GM18520 (cell line): ENCODE results near the gene NUDT3.
"Not testable (repeated sequence)": the region's sequence is repeated elsewhere in the genome, so short reads cannot be mapped to it uniquely, and the experiment has no call there.

ENCODE experiments used
- ATAC-seq: cut with Tn5 transposase; IDR thresholded peaks from one replicate; pipeline ENCODE4 v1.9.1; 2021; ENCODE audit not compliant: unreplicated experiment

The NUDT3 gene

DNA sequence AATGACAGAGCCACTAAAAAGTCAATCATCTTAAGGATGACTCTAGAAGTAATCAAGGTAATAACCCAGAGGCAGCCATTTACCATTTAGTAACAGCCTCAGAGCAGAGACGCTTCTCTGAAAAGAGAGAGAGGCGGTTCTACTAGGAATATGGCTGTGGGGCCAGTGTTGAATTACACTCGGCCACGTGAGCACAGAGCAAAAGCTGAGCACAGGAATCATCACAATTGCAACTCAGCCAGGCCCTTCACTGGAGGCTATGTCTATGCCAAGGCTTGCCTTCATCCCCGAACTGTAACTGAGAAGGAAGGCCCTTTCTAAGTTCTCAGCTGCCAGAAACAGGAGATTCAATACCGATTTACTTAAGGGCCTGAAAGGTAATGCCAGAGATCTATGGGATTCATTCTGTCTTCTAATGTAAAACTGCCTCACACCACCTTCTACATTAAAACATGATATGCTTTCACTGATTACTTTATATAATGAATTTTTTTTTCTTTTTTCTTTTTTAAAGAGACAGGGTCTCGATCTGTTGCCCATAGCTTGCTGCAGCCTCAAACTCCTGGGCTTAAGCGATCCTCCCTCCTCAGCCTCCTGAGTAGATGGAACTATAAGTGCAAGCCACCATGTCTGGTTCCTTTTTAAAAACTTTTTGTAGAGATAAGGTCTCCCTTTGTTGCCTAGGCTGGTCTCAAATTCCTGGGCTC, 67.6 kb downstream of the NUDT3 start:
- ATAC-seq: no peak

DNA sequence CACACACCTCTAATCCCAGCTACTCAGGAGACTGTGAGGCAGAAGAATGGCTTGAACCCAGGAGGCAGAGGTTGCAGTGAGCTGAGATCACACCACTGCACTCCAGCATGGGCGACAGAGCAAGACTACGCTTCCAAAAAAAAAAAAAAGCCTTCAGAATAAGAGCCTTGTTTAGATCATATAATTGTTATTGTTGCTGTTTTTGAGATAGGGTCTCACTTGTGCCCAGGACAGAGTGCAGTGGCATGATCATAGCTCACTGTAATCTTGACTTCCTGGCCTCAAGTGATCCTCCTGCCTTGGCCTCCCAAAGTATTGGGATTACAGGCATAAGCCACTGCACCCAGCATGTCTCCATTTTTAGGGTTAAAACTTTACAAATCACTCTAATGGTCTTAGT, 68.2 kb downstream of the NUDT3 start:
- ATAC-seq: not testable (repeated sequence)

DNA sequence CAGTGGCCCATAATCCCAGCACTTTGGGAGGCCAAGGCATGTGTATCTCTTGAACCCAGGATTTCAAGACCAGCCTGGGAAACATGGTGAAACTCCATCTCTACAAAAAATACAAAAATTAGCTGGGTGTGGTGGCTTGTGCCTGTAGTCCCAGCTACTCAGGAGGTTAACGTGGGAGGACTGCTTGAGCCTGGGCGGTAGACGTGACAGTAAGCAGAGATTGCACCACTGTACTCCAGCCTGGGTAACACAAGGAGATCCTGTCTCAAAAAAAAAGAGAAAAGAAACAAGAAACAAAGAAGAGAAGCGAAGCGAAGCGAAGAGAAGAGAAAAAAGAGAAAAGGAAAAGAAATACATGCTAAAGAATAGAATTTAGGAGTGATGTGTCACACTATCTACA, 69.2 kb downstream of the NUDT3 start:
- ATAC-seq: no peak

DNA sequence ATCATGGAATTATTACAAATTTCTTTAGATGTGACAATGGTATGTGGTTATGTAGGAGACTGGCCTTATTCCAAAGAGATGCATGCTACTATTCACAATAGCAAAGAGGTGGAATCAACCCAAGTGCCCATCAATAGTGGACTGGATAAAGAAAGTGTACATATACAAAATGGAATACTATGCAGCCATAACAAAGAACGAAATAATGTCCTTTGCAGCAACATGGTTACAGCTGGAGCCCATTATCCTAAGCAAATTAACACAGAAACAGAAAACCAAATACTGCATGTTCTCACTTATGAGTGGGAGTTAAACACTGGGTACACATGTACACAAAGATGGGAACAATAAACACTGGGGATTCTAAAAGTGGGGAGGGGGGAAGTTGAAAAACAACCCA, 69.7 kb downstream of the NUDT3 start:
- ATAC-seq: no peak

DNA sequence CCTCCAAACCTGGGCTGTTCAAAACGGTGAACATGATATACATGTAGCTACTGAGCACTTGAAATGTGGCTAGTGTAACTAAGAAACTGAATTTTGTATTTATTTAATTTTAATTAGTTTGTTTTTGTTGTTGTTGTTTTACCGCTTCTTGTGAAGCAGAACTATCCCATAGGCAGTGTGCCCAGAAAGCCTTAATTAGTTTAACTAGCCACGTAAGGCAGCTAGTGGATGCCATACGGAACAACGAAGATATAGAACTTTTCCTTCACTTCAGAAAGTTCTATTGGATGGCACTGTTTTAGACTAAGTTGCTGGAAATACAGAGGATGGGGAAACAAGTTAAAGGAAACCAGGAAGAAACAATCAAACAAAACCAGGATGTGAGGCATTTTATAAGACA, 70.6 kb downstream of the NUDT3 start:
- no peak for ATAC-seq

DNA sequence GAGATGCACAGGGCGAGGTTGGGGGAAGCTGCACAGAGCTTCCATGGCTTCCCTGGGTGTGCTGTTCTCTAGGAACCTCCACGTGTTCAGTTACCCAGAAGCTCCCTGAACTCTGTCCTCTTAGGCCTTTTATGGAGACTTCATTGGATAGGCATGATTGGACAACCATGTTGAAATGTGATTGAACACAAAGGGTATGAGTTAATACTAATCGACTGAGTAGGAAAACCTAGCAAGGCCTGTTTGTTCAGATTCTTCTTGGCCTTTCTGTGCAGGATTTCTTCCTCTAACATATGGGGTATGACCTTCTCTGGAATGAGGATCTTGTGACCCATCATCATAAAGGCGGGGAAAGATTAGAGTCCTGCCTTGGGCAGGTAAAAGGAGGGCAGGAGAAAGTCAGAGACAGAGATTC, 73.0 kb downstream of the NUDT3 start:
- no peak for ATAC-seq

DNA sequence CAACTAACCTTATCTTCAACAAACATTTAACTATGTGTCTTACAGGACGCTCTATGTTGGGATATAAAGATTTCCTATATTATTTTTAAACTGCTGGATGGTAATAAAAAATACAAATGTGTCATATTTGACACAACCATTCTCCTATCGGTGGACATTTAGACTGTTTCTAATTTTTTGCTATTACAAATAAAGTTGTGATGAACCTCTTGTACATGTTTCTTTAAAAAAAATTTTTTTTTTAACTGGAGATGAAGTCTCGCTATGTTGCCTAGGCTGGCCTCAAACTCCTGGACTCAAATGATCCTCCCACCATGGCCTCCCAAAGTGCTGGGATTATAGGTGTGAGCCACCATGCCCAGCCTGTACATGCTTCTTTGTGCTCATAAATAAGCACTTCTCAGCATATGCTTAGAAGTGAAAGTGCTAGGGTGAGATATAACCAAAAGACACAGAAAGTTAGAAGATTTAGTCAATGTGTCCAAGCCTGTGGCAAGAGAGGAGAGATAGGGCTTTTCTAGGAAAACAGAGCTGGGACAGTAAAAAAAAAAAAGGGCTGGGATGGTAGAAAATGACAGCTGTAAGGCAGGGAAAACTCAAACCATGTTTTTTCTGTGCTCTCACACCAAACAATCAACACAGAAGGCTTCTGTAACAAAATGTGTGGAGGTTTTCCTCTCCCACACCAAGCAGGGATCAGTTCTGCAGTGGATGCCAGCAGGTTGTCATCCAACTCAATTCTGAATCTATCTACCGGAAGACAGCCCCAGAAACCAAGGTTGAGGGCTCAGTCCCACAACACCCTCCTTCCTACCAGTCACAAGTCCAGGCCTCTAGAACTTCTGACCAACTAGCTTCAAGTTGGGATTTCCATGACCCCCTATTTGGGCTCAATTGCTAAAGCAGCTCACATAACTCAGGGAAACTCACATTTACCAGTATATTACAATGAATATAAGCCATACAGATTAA, 73.7 kb downstream of the NUDT3 start:
- no peak for ATAC-seq

DNA sequence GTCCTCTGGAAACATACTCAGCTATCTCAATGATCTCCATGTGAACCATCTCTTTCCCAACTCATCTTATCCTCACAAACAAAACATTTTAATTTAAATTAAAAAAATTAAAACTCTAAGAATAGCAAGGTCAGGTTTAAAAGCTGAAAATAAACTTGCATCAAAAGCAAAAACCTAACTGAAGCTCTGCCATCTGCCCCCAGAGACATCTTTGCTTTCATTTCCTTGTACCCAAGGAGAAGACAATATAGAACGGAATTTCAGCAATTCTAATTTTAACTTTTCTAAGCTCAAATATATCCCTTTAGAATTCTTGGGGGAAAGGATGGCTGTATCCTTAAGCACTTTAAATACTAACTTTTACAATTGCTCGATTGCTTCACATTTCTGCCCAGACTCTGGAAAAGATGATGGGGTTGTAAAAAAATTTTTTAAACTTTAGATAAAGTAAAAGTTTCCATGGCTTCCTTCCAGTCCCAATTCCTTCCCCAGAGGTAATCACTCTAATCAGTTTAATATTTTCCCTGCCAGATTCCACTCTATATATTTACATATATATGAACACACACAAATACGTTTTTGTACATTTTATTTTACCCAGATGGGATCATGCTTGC, 74.5 kb downstream of the NUDT3 start:
- ATAC-seq: no peak

DNA sequence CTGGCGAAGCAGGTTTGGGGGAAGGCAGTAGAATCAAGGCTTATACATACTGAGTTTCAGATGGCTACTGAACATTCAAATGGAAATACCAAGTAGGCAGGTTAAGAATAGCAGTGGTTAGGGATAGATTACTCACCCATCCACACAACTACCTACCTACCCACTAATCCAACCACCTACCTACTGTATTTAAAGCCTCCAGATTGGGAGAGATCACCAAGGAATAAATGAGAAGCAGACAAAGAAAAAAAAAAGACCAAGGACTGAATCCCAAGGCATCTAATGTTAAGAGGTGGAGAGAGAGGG, 75.3 kb downstream of the NUDT3 start:
- no peak for ATAC-seq

DNA sequence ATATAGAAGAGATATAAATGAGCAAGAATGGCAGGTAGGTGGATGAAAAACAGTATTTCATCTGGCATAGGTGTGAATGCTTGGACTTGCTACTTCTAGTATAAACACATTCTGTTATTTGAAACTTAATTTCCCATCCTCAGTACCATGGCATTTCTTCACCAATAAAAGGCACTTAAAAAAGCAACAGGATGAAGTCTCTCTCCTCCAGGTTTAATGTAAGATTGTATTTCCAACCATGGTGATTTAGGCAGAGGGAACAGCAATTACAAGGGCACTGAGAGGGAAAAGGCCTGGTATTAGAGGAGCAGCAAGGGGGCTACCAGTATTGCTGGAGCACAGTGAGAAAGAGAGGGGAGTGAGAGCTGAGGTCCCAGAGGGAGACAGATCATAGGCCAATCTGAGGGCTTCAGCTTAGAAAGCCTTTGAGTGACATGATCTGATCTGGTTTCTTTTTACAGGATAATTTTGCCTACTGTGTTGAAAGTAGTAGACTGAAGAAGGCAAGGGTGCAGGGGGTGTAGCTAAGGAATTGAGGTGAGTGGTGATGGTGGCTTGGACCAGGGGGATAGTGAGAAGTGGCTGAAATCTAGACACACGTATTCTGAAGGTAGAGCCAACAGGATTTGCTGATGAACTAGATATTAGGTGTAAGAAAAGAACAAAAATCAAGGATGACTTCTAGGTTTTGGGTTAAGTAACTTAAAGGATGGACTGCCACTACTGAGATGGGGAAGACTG, 75.9 kb downstream of the NUDT3 start:
- ATAC-seq: no peak

DNA sequence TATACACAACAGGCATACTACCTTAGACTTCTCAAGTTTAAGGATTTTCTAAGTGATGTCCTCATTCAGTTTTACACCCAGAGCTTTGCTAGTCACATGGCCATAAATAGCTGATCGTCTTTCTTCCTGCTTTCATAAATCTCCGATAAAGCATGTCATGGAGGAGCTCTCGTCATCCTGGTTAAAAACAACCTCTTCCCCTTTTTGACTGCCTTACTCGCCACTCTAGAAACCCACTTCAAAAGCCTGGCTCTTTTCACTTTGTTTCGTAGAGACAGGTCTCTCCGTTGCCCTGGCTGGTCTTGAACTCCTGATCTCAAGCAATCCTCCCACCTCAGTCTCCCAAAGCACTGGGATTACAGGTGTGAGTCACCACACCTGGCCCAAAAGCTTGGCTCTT, 76.7 kb downstream of the NUDT3 start:
- ATAC-seq: no peak

DNA sequence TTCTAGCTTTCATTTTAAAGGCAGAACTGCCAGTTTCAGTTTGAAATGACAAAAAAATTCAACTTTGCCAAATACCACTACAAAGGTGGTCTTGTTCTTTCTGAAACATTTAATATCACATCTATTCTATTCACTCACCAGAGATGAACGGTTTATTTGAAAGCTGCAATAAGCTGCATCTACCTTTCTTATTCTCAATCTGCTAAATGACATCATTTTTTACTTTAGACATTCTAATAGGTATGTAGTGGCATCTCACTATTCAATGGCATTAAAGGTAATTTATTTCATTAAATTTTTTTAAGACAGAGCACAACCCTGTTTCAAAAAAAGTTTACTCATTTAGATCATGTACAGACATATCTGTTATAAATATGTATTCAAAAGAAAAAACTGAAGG, 77.2 kb downstream of the NUDT3 start:
- ATAC-seq: no peak

DNA sequence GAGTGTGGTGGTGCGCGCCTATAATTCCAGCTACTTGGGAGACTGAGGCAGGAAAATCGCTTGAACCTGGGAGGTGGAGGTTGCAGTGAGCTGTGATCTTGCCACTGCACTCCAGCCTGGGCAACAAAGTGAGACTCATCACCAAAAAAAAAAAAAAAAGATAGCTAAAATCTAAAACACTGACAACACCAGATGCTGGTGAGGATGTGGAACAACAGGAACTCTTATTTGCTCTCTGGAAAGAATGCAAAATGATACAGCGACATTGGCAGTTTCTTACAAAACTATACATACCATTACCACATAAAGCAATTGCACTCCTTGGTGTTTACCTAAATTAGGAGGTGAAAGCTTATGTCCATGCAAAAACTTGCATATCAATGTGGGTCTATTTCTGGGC, 80.2 kb downstream of the NUDT3 start:
- ATAC-seq: no peak

DNA sequence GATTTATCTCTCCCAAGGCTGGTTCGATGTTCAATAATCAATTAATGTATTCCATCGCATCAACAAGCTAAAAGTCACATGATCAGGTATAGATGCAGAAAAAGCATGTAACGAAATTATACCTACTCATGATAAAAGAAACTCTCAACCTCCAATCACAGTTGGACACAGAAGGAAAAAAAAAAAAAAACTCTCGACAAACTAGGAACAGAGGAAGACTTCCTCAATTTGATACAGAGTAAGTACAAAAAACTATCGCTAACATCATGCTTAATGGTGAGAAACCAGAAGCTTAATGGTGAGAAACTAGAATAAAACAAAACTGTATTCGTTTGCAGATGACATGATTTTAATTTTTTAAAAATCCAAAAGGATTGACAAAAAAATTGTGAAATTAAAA, 81.7 kb downstream of the NUDT3 start:
- ATAC-seq: no peak

DNA sequence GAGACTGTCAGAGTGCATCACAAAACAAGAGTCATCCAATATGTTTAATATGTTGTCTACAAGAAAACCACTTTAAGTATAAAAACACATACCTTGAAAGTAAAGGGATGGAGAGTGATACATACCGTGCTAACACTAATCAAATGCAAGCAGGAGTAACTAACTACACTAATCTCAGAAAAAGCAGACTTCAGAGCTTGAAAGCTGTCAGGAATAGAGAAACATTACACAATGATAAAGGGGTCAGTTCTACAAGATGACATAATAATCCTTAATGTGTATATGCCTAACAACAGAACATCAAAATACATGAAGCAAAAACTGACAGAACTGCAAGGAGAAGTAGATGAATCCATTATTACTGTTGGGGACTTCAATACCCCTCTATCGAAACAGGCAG, 84.0 kb downstream of the NUDT3 start:
- no peak for ATAC-seq

DNA sequence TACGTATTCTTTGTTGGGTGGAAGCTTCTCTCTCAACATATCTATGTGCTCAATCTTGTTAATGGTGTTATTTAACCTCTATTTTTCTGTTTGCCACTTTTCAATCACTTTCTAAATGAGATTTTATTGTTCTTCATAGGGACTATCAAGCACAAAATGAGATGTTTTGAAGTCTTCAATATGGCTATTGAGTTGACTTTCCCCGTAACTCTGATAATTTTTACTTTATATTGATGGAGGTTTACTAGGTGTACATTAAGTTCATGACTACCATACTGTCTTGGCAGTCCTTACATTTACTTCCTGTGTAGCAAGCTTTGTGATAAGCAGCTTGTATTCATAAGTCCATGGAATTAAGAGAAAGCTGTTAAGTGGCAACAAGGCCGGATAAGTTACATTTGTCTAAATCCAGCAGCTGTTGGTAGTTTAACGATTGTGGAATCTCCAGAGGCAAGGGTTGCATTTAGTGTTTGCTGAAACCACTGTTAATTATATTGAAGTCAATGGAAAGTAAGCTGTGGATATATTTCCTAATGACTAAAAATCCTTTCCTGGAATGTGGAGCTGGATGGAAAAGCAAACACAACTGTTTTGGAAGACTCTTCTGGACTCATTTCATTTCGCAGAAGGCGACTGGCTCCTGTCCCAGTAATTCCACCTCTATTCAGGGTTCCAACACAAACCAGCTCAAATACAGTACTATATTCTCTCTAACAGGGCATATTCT, 86.3 kb downstream of the NUDT3 start:
- no peak for ATAC-seq

DNA sequence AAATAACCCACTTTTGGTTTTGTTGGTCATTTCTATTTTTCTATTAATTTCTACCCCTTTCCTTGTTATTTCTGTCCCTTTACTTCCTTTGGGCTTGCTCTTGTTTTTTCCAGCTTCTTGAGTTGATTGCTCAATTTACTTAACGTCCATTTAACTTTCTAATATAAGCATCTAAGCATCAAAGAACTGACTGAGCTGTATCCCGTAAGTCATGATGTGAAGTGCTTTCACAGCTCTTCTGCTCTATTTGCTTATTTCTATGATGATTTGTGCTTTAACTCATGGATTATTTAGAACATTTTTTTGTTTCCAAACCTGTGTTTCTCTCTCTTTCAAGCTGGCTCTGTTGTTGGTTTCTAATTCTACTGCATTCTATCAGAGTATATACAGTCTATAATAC, 87.0 kb downstream of the NUDT3 start:
- no peak for ATAC-seq

DNA sequence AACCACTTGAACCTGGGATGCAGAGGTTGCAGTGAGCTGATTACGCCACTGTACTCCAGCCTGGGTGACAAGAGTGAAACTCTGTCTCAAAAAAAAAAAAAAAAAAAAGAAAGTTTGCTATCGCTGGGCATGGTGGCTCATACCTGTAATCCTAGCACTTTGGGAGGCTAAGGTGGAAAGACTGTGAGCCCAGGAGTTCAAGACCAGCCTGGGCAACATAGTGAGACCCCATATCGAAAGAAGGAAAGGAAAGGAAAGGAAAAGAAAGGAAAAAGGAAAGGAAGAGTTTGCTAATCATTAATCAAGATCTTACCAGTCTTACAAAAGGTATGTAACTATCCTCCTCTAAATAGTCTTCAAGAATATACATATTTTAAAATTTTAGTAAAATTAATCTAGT, 88.3 kb downstream of the NUDT3 start:
- ATAC-seq: no peak

DNA sequence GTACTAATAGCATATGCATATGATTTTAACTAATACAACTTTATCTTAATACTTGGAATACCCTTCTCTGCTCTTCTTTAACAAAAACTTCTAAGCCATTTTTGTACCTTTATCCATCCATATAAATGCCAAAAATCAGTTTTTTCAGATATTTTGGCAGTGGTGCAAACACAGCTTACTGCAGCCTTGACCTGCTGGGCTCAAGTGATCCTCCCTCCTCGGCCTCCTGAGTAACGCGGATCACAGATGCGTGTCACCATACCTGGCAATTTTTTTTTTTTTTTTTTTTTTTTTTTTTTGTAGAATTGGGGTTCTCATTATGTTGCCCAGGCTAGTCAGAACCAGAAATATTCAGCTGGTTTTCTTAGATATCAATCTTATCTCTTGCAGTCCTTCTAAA, 89.5 kb downstream of the NUDT3 start:
- no peak for ATAC-seq

DNA sequence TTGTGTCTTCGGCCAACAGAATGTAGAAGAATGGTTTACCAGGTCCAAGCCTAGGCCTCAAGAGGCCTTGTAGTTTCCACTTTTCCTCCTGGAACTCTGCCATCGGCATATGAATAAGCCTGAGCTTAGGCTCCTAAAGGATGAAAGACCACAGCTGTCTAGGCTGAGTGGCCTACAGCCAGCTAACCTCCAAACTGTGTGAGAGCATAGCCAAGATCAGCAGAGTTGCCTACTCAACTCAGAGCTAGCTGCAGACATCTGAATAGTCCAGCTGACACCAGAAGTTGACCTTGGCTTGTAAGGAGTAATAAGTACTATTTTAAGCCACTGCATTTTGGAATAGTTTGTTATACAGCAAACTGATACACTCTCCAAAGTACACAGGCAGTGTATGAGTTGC, 91.1 kb downstream of the NUDT3 start:
- no peak for ATAC-seq

DNA sequence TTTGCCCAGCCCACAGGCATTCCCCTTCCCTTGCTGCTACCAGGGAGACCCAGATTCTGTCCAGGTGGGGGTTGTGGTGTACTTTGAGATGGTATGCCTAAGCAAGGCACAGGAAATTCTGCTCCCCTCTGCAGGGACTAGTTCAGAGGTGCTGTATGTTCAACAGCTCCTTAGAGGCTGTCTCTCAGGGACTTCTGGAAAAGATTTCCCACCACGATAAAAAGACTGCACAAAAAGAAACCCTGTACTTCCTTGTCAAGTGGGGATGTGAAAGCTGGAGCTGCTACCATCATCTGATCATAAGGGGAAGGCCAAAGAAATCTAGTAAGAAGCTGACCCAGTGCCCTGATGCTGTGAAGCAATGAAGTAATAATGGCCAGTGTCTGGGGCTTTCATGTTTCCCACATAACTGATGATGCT, 92.1 kb downstream of the NUDT3 start:
- no peak for ATAC-seq
